H1 (cell line): ENCODE results near the gene BUD13. TPM values are rescaled to one million over a fixed set of nuclear protein-coding genes. Genes with fewer than 3 reads are reported as not detected.

Experiments used
- CTCF ChIA-PET: fragments of 300-600 bp; sonication (Branson Sonifier 250); formaldehyde crosslinking; loops from one replicate; lab custom pipeline; 2021; ENCODE audit not compliant: partially characterized antibody; lab: Charles Lee
- POLR2A ChIA-PET: fragments of 300-600 bp; sonication (Branson Sonifier 250); formaldehyde crosslinking; loops from one replicate; lab custom pipeline; 2021; ENCODE audit warnings: inconsistent platforms; ENCODE audit not compliant: partially characterized antibody; lab: Charles Lee
- DNase-seq, 2 experiments: peaks; one replicate each; pipeline versions ENCODE4 v3.0.0 to v3.0.0-alpha.2; 2010 to 2022; ENCODE audit warnings: low spot score in 2 of 2, low read depth in 1 of 2, mixed read lengths in 1 of 2
- FAIRE-seq: peaks from 2 replicates; lab custom pipeline; 2011; peaks lifted over from hg19 to GRCh38; lab: Jason Lieb, UNC
- H2AFZ ChIP-seq: 2 replicates; pipeline ENCODE4 v1.8.1; 2012; ENCODE audit warnings: low read length, inconsistent platforms
- H2AK5ac ChIP-seq: 2 replicates; pipeline ENCODE4 v1.6.1; 2013; ENCODE audit warnings: low read depth, low read length
- H2BK120ac ChIP-seq: replicated peaks from 2 replicates; pipeline ENCODE3; 2013; ENCODE audit warnings: low read depth, low read length, inconsistent platforms
- H2BK12ac ChIP-seq: 2 replicates; pipeline ENCODE4 v1.6.1; 2013; ENCODE audit warnings: low read depth, low read length
- H2BK15ac ChIP-seq: 2 replicates; pipeline ENCODE4 v1.6.1; 2013; ENCODE audit warnings: low read length
- H2BK20ac ChIP-seq: 2 replicates; pipeline ENCODE4 v1.6.1; 2013; ENCODE audit warnings: low read length
- H2BK5ac ChIP-seq: 2 replicates; pipeline ENCODE4 v1.6.1; 2013; ENCODE audit warnings: low read depth, low read length
- H3K14ac ChIP-seq: 2 replicates; pipeline ENCODE4 v1.6.1; 2013; ENCODE audit warnings: inconsistent platforms; ENCODE audit not compliant: insufficient read length
- H3K18ac ChIP-seq: 2 replicates; pipeline ENCODE4 v1.6.1; 2013; ENCODE audit warnings: low read length; ENCODE audit errors: extremely low read depth
- H3K23ac ChIP-seq: 2 replicates; pipeline ENCODE4 v1.6.1; 2013; ENCODE audit warnings: inconsistent platforms; ENCODE audit not compliant: insufficient read length
- H3K23me2 ChIP-seq: 2 replicates; pipeline ENCODE4 v1.6.1; 2013; ENCODE audit warnings: low read depth, low read length
- H3K27ac ChIP-seq: 2 replicates; pipeline ENCODE4 v1.6.1; 2011; ENCODE audit warnings: low read depth, low read length, inconsistent platforms
- H3K27me3 ChIP-seq, 4 experiments: replicated peaks in 1 of 4; 1 replicate in 1 of 4; 2 replicates in 3 of 4; pipeline versions ENCODE4 v1.6.1 to v1.8.1; 2011 to 2013; ENCODE audit warnings: low read length in 3 of 4, mild to moderate bottlenecking in 3 of 4, inconsistent platforms in 2 of 4, mixed read lengths in 2 of 4, moderate library complexity in 1 of 4; ENCODE audit not compliant: control insufficient read depth in 3 of 4, insufficient read depth in 3 of 4; ENCODE audit errors: extremely low read depth in 1 of 4
- H3K36me3 ChIP-seq, 4 experiments: 2 replicates each; pipeline versions ENCODE4 v1.6.1 to v1.8.1; 2011 to 2013; ENCODE audit warnings: mild to moderate bottlenecking in 4 of 4, low read length in 3 of 4, moderate library complexity in 2 of 4, control low read depth in 1 of 4, inconsistent platforms in 1 of 4; ENCODE audit not compliant: insufficient read depth in 4 of 4, control insufficient read depth in 2 of 4
- H3K4ac ChIP-seq: replicated peaks from 2 replicates; pipeline ENCODE3; 2013; ENCODE audit warnings: low read length, low read depth, mixed read lengths, inconsistent platforms; ENCODE audit not compliant: insufficient read length
- H3K4me1 ChIP-seq, 4 experiments: replicated peaks in 1 of 4; 1 replicate in 1 of 4; 2 replicates in 3 of 4; pipeline versions ENCODE4 v1.6.1 to v1.8.1; 2011 to 2013; ENCODE audit warnings: low read length in 3 of 4, inconsistent platforms in 2 of 4, mixed read lengths in 1 of 4; ENCODE audit not compliant: insufficient read depth in 4 of 4, control insufficient read depth in 3 of 4
- H3K4me2 ChIP-seq, 2 experiments: 2 replicates each; pipeline versions ENCODE4 v1.6.1 to v1.8.1; 2011 to 2013; ENCODE audit warnings: low read depth in 2 of 2, low read length in 2 of 2, control low read depth in 1 of 2, inconsistent platforms in 1 of 2, mild to moderate bottlenecking in 1 of 2; ENCODE audit not compliant: insufficient read depth in 1 of 2
- H3K4me3 ChIP-seq, 4 experiments: fragments of 200-600, 300-600 bp in 1 of 4; sonication (generic), shearing (Covaris generic), sonication (Bioruptor Twin) in 1 of 4; 2 replicates each; pipeline versions ENCODE4 v1.5.1 to v1.8.1; 2011 to 2016; ENCODE audit warnings: low read length in 4 of 4, low read depth in 3 of 4, control low read depth in 2 of 4, inconsistent platforms in 2 of 4, mild to moderate bottlenecking in 2 of 4, mixed read lengths in 1 of 4, moderate library complexity in 1 of 4; ENCODE audit not compliant: insufficient read depth in 2 of 4; ENCODE audit errors: extremely low read depth in 1 of 4
- H3K56ac ChIP-seq: replicated peaks from 2 replicates; pipeline ENCODE3; 2013; ENCODE audit warnings: low read depth, mild to moderate bottlenecking, mixed read lengths, low read length, inconsistent platforms; ENCODE audit not compliant: insufficient read length
- H3K79me1 ChIP-seq: 2 replicates; pipeline ENCODE4 v1.6.1; 2013; ENCODE audit warnings: low read depth, low read length, control low read depth
- H3K79me2 ChIP-seq, 2 experiments: 2 replicates each; pipeline versions ENCODE4 v1.6.1 to v1.8.1; 2012 to 2013; ENCODE audit warnings: low read length in 2 of 2, mild to moderate bottlenecking in 2 of 2, inconsistent platforms in 1 of 2; ENCODE audit not compliant: insufficient read depth in 2 of 2, control insufficient read depth in 1 of 2
- H3K9ac ChIP-seq, 4 experiments: replicated peaks in 1 of 4; 1 replicate in 1 of 4; 2 replicates in 3 of 4; pipeline versions ENCODE4 v1.6.1 to v1.8.1; 2011 to 2013; ENCODE audit warnings: low read depth in 3 of 4, low read length in 3 of 4, control low read depth in 2 of 4, mild to moderate bottlenecking in 2 of 4, moderate library complexity in 2 of 4, inconsistent platforms in 1 of 4; ENCODE audit errors: extremely low read depth in 1 of 4
- H3K9me3 ChIP-seq, 2 experiments: 2 replicates each; pipeline versions ENCODE4 v1.6.1 to v1.8.1; 2012 to 2013; ENCODE audit warnings: mild to moderate bottlenecking in 2 of 2, moderate library complexity in 2 of 2, control low read depth in 1 of 2, inconsistent platforms in 1 of 2, low read depth in 1 of 2, low read length in 1 of 2, mixed read lengths in 1 of 2; ENCODE audit not compliant: insufficient read depth in 2 of 2
- H4K20me1 ChIP-seq, 2 experiments: replicated peaks in 1 of 2; 2 replicates each; pipeline versions ENCODE3 to v1.8.1; 2011 to 2013; ENCODE audit warnings: inconsistent platforms in 2 of 2, low read length in 2 of 2, mild to moderate bottlenecking in 1 of 2; ENCODE audit not compliant: insufficient read depth in 2 of 2, control insufficient read depth in 1 of 2
- H4K5ac ChIP-seq: 2 replicates; pipeline ENCODE4 v1.6.1; 2013; ENCODE audit warnings: low read length, low read depth, mixed read lengths, inconsistent platforms; ENCODE audit not compliant: insufficient read length
- H4K8ac ChIP-seq: 2 replicates; pipeline ENCODE4 v1.8.0; 2013; ENCODE audit warnings: mild to moderate bottlenecking, moderate library complexity, low read length, inconsistent platforms; ENCODE audit not compliant: insufficient read depth; ENCODE audit errors: extremely low read depth
- H4K91ac ChIP-seq: replicated peaks from 2 replicates; pipeline ENCODE3; 2013; ENCODE audit warnings: low read length, mixed read lengths, inconsistent platforms; ENCODE audit not compliant: insufficient read length
- RNF2 ChIP-seq: fragments of 200-900, 300-1000 bp; sonication (generic); IDR thresholded peaks from 2 replicates; pipeline ENCODE4 v1.7.1; 2016; ENCODE audit warnings: borderline replicate concordance, low read depth, mild to moderate bottlenecking, antibody characterized with exemption, low read length; ENCODE audit not compliant: poor library complexity, severe bottlenecking; ENCODE audit errors: missing control alignments
- WGBS, 2 experiments: shearing (Covaris generic) in 1 of 2; methylation state at CpG; one replicate each; pipeline versions ENCODE4 v1.1.6 to v1.1.7; 2013 to 2015; ENCODE audit warnings: low lambda C conversion rate in 2 of 2, mixed read lengths in 2 of 2, inconsistent platforms in 1 of 2, low coverage in 1 of 2, missing lambda C conversion rate in 1 of 2; ENCODE audit not compliant: insufficient replicate concordance in 2 of 2, insufficient coverage in 1 of 2, insufficient read length in 1 of 2; ENCODE audit errors: extremely low coverage in 1 of 2, missing lambda C conversion rate in 1 of 2; 5-methylcytosine and 5-hydroxymethylcytosine counted together
- polyA plus RNA-seq, 7 experiments: library from polyadenylated mRNA; depleted of rRNA in 3 of 7; stranded (reverse) in 5 of 7; unstranded in 2 of 7; fragments of >200 nt in 5 of 7; fragments of 200-250 nt in 2 of 7; gene quantifications; 1 replicate in 5 of 7; 2 replicates in 1 of 7; 4 replicates in 1 of 7; pipeline versions ENCODE4 v1.2.1 to v1.2.3, GENCODE V29; 2011 to 2013; ENCODE audit warnings: missing spikeins in 2 of 7, mixed read lengths in 2 of 7
- total RNA-seq: library from RNA; stranded (reverse); fragmentation: NEBNext Ultra II Directional; extraction: Animal tissue kit (Norgen Biotek cat#: 25700); gene quantifications from 2 replicates; pipeline ENCODE4 v1.2.1, GENCODE V29; 2021
- TF ChIP-seq, protein P1 (sequence below): IDR thresholded peaks from 2 replicates; pipeline ENCODE4 v1.6.1; 2011; ENCODE audit warnings: low read depth, mild to moderate bottlenecking, low read length; ENCODE audit not compliant: insufficient read depth

The BUD13 gene
- total and polyA plus RNA-seq, 2 of the 8 experiments (the other 6 are each of a cell fraction or from before 2014, with no cell fraction given): 24.8 to 27.2 TPM

- CTCF ChIA-PET: interaction anchor here (2.0 to 19.2 kb wide), 2 partner anchors 10 to 12 kb away, joined by 5 to 334 read pairs; no protein-coding TSS in a partner anchor
These were observed 51.9 kb downstream of the BUD13 start for GRCh38 chr11:116720895-116721294.

More at GRCh38 chr11:116720895-116721294, 51.9 kb downstream of the BUD13 start:
- Histone ChIP-seq H3K9ac (no peak overlapping the region), H3K56ac (no peak overlapping the region), H3K23me2 (no peaks in the 10 kb centered on the region; the same call in 1 of the 2 replicates), H3K79me1 (no peaks in the 10 kb centered on the region; the same call in 1 of the 2 replicates), H2BK120ac (no peak overlapping the region), H3K79me2 (no peaks in the 10 kb centered on the region), H3K36me3 (no peaks in the 10 kb centered on the region), H3K27me3 (no peaks in the 10 kb centered on the region), H4K5ac (no peak overlapping the region), H3K4me2 (no peak overlapping the region), H3K27ac (no peak overlapping the region), H2AK5ac (no peak overlapping the region), H3K9me3 (no peaks in the 10 kb centered on the region), H3K23ac (no peak overlapping the region), H3K14ac (no peak overlapping the region), H2AFZ (no peak overlapping the region), H2BK5ac (no peak overlapping the region), H2BK20ac (no peak overlapping the region), H4K8ac (no peak overlapping the region), H2BK15ac (no peak overlapping the region), H3K18ac (no peak overlapping the region), H2BK12ac (no peak overlapping the region), H3K4me1 (peaks cover 0 to 7% (median 2%) of the 10 kb centered on the region in 4 experiments; a peak in 5 of 7 replicates), H3K4me3 (no peak overlapping the region), H3K4ac (no peak overlapping the region), H4K20me1 (no peaks in the 10 kb centered on the region), H4K91ac (no peak overlapping the region)
- FAIRE-seq: no peak
- WGBS, 2 experiments: 97% methylated on average over 6 of the region's 6 CpGs; no CpG with 5 or more reads in 1 of the 2 experiments
- TF ChIP-seq, protein P1, sequence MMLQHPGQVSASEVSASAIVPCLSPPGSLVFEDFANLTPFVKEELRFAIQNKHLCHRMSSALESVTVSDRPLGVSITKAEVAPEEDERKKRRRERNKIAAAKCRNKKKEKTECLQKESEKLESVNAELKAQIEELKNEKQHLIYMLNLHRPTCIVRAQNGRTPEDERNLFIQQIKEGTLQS: no peak
- no peak for TF ChIP-seq RNF2
- POLR2A ChIA-PET: no interaction called here
- no peak for DNase-seq
